ENCODE data around the gene TXNRD2. TPM values are rescaled to one million over a fixed set of nuclear protein-coding genes. Genes with fewer than 3 reads are reported as not detected.
A peak's percentile ranks its signal among the peaks of the same experiment; 100 is the strongest.

The TXNRD2 gene
- total RNA-seq, 3 donors from 2014 or later: 15.4 to 21.6 (median 19.4) TPM

DNA sequence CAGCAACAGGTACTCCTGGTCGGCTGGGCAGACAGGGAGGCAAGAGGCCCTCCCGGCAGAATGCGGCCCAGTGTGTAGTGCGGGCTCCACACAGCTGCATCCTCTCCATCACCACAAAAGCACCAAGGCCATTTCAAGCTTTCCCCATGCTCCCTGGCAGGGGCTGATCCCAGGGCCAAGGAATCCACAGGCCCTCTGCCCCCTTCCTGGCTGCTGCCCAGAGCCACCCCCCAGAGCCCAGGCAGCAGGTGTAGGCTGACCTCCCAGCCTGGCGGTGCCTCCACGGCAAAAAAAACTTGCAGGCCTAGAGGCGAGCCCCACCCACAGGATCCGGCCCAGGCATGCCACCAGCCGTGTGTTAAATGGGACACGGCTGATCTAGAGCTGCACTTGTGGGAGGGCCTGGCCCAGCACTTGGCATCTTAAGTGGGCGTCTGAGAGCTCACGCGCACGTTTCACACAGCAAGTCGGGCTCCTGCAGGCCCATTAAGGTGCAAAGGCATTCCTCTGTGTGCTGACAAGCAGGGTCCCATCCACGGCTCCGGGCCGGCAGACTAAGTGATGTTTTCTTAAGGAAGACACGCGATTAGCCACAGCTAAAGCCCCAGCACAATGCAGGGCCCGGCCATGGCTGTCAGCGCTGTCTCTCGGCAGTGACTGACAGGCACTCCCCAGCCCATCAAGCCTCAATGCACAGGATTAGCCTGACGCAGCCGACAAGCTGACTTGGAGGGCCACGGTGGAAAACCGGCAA is 67.1 kb downstream of the TXNRD2 start:
- DNase-seq (peak; percentile 1), ATAC-seq (peak; percentile 75 to 76)
- Mint-ChIP-seq H3K4me3 (no peak overlapping the region), H3K27me3 (ENCODE audit: low read depth) (no peaks in the 10 kb centered on the region), H3K9me3 (no peaks in the 10 kb centered on the region), H3K4me1 (ENCODE audit: low read depth) (peaks cover 9% of the 10 kb centered on the region), H3K36me3 (ENCODE audit: insufficient read depth) (no peaks in the 10 kb centered on the region)

DNA sequence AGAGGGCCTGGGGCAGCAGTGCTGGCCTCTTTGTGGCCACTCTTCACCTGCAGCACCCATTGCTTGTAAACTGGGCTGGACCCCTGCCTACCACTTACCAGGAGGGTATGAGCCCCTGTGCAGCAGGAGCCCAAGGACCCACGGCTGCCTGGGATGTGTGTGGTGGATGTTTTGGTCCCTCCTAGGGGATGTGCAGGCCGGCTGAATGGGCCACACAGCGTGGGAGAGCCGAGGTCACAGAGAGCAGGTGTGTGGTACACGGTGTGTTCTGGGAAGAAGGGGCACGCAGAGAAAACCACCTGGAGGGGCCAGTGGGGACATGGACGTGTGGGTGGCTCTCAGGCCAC is 67.7 kb downstream of the TXNRD2 start:
- Mint-ChIP-seq H3K4me1 (ENCODE audit: low read depth) (peaks cover 9% of the 10 kb centered on the region), H3K36me3 (ENCODE audit: insufficient read depth) (no peaks in the 10 kb centered on the region), H3K27me3 (ENCODE audit: low read depth) (no peaks in the 10 kb centered on the region), H3K4me3 (no peak overlapping the region), H3K9me3 (no peaks in the 10 kb centered on the region)
- no peak for ATAC-seq
- DNase-seq: peak; percentile 4

GRCh38 chr22:19873138-19873959 is 68.3 kb downstream of the TXNRD2 start:
- Mint-ChIP-seq H3K27me3 (ENCODE audit: low read depth) (no peaks in the 10 kb centered on the region), H3K9me3 (no peaks in the 10 kb centered on the region), H3K4me3 (no peak overlapping the region), H3K36me3 (ENCODE audit: insufficient read depth) (no peaks in the 10 kb centered on the region), H3K4me1 (ENCODE audit: low read depth) (peaks cover 9% of the 10 kb centered on the region)
- DNase-seq (peak; percentile 3), ATAC-seq (no peak)

DNA sequence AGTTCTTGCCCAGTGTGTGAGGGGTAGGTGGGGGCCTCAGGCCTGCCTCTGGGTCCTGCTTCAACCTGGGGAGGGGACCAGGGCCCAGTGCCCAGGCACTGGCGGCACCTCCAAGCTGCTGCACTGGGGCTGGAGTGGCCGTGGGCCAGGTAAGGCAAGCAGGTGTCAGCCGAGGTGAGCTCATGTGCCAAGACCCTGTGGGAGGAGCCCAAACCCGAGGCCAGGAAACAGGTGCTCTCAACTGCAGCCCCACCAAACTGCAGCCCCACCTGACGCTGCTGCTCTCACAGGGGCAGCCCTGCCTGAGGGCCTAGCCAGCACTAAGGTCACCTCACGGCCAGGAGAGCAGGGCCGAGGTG is 68.9 kb downstream of the TXNRD2 start:
- H3K36me3 Mint-ChIP-seq (ENCODE audit: insufficient read depth): no peaks in the 10 kb centered on the region
- no peak overlapping the region for H3K4me3 Mint-ChIP-seq
- peaks cover 9% of the 10 kb centered on the region for H3K4me1 Mint-ChIP-seq (ENCODE audit: low read depth)
- ATAC-seq (no peak), DNase-seq (peak; percentile 4)
- H3K27me3 Mint-ChIP-seq (ENCODE audit: low read depth): no peaks in the 10 kb centered on the region
- H3K9me3 Mint-ChIP-seq: no peaks in the 10 kb centered on the region

DNA sequence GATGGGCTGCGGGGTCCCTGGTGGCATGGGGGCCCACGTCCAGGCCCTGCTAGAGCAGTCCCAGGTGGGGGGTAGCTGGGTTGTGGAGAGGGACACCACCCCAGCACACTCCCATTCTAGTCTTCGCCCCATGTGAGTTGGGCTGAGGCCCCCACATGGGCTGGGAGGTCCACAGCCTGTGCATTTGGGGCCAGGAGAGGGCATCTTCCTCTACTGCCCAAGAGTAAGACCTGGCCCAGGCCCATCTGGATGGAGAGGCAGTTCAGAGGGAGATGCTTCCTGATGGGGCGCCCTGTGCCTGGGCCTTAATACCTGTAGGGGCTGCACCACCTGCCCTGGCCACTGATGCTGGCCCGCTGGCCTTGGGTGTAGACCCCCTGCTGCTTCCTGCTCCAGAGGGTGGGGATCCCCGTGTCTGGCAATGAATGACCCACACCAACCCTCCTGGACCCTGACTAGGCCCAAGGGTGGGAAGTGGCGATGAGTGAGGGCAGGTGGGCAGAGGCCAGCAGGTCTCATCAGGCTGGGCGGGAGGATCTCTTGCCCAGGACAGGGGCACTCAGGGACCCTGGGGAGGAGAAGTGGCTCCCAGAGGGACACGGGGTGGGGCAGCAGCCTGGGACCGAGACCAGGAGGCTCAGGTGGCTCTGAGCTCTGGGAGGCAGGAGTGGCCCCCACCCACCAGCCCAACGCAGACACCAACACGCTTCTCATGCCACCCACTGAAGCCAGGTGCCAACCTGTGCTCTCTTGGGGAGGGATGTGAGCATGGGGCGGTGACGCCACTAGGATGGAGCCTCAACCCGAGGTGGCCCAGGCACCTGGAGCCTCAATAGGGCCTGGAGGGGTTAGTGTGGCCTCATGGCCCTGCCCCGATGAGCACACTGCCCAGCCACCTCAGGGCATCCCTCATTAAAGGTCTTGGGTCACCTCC is 69.5 kb downstream of the TXNRD2 start:
- no peak for ATAC-seq
- no peaks in the 10 kb centered on the region for H3K9me3 Mint-ChIP-seq
- H3K27me3 Mint-ChIP-seq (ENCODE audit: low read depth): no peaks in the 10 kb centered on the region
- peaks cover 9% of the 10 kb centered on the region for H3K4me1 Mint-ChIP-seq (ENCODE audit: low read depth)
- no peaks in the 10 kb centered on the region for H3K36me3 Mint-ChIP-seq (ENCODE audit: insufficient read depth)
- DNase-seq: no peak
- no peak overlapping the region for H3K4me3 Mint-ChIP-seq

GRCh38 chr22:19871023-19871844 is 70.4 kb downstream of the TXNRD2 start:
- peaks cover 9% of the 10 kb centered on the region for H3K4me1 Mint-ChIP-seq (ENCODE audit: low read depth)
- ATAC-seq (no peak), DNase-seq (no peak)
- H3K27me3 Mint-ChIP-seq (ENCODE audit: low read depth): no peaks in the 10 kb centered on the region
- no peak overlapping the region for H3K4me3 Mint-ChIP-seq
- H3K36me3 Mint-ChIP-seq (ENCODE audit: insufficient read depth): no peaks in the 10 kb centered on the region
- H3K9me3 Mint-ChIP-seq: no peaks in the 10 kb centered on the region

DNA sequence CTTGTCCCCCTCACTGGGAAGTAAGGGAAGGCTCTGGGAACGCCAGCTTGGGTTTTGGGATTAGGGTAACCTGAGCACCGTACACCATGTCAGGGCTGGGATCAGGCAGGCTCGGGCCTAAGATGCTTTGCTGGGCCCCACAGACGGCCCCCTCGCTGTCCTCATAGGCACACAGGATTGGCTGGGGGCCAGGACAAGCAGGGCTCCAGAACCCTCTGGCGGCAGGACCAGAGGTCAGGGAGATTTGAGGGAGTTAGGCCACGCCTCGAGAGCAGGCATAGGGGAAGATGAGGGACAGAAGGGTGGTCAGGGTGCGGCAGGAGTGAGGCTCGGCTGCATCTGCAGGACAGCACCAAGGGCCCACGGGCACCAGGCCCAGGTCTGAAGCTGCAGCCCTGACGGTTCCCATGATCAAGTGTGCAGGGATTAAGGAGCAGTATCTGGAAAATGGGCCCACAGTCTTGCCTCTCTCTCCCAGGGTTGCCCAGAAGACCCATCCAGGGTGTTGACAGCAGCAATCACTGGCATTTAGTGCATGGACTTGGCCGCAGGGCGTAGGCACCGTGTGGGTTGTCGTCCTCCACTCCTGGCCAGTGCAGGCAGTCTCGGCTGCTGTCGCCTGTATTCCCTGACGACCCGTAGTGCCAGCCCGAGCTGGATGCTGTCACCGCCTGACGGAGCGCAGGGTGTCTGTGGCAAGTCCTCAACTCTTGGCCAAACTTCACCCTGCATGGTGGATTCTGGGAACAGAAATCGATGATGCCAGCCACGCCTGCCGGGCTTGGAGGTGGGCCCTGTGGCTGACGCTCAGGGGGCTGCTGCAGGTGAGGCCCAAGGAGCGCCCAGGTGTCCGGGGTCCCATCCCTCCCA is 71.2 kb downstream of the TXNRD2 start:
- no peak for DNase-seq

DNA sequence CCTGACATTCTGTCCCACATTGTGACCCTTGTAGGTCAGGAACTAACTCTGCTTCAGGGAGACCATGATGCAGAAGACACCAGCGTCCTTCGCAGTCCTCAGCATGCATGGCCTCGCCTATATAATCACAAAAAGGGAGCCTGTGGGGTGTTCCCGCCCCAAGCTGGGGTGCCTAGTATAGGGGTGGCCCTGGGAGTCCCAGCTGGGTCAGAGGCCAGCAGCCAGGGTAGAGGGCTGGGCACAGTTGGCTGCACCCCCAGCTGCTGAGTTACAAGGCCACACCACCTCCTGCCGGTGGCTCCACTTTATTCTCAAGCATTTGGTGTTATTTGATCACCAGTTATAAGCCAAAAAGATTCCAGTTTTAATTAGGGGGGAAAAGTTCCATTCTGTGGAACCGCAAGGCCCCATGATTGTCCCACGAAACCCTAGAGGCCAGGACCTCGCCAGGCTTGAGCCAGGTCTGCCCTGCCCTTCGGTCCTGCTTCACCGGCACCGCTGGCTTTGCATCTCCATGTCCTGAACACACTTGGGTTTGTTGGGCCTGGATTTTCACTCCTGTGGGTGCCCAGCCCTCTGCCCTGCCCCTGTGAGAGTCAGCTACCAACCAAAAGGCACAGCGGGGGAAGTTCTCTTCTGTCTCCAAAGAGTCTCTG is 72.0 kb downstream of the TXNRD2 start:
- Mint-ChIP-seq H3K36me3 (ENCODE audit: insufficient read depth) (no peaks in the 10 kb centered on the region), H3K9me3 (no peaks in the 10 kb centered on the region), H3K4me1 (ENCODE audit: low read depth) (peaks cover 6% of the 10 kb centered on the region), H3K4me3 (no peak overlapping the region), H3K27me3 (ENCODE audit: low read depth) (no peaks in the 10 kb centered on the region)
- ATAC-seq (no peak), DNase-seq (peak; percentile 1)

More for the DNA sequence above, 71.2 kb downstream of the TXNRD2 start:
- H3K4me3 Mint-ChIP-seq: no peak overlapping the region
- ATAC-seq: no peak
- H3K9me3 Mint-ChIP-seq: no peaks in the 10 kb centered on the region
- H3K27me3 Mint-ChIP-seq (ENCODE audit: low read depth): no peaks in the 10 kb centered on the region
- H3K4me1 Mint-ChIP-seq (ENCODE audit: low read depth): peaks cover 9% of the 10 kb centered on the region
- H3K36me3 Mint-ChIP-seq (ENCODE audit: insufficient read depth): no peaks in the 10 kb centered on the region

DNA sequence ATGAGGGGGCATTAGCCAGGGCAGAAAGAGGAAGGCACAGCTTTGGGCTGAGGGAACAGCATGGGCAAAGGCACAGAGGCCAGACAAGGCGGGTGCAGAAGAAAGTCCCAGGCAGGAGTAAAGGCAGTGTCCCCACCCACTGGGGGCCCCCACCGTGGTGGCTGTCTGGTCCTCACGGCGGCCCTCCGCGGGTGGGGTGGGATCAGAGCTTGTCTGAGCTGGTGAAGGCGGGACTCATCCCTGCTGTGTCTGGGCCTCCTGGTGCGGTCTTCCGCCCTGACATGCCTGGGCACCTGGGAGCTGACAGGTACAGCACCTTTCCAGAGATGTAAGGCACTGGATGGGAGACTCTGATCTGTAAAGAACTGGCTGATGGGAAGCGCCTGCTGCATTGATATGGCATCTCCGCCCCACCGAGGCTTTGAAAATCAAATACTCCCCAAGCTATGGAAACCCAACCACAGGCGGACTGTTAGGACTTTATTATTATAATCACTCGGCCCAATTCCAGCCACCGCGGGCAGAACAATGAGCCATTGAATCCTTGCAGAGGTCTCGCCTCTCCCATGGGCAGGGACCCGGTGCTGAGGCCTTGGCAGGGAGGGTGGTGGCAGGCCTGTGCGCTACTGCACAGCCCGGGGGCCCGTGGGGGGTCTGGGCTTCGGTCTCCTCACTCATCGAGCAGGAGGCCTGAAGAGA is 72.7 kb downstream of the TXNRD2 start:
- H3K4me3 Mint-ChIP-seq: no peak overlapping the region
- no peaks in the 10 kb centered on the region for H3K9me3 Mint-ChIP-seq
- peak; percentile 2 for DNase-seq
- peaks cover under 1% of the 10 kb centered on the region for H3K4me1 Mint-ChIP-seq (ENCODE audit: low read depth)
- H3K27me3 Mint-ChIP-seq (ENCODE audit: low read depth): no peaks in the 10 kb centered on the region
- H3K36me3 Mint-ChIP-seq (ENCODE audit: insufficient read depth): no peaks in the 10 kb centered on the region
- no peak for ATAC-seq

DNA sequence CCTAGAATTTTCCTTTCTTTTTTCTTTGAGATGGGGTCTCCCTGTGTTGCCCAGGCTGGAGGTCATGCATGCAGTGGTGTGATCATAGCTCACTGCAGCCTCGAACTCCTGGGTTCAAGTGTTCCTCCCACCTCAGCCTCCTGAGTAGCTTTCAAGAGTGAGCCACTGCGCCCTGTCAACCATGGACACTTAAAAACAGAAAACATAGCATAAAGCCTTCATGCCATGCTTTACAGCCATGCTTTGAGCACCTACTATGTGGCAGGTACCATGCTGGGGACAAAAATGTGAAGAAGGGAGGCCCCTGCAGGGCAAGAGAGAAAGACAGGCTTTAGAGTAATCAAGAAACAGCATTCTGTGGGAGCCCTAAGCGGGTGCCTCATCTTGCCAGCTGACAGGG is 73.3 kb downstream of the TXNRD2 start:
- Mint-ChIP-seq H3K36me3 (ENCODE audit: insufficient read depth) (no peaks in the 10 kb centered on the region), H3K4me3 (no peak overlapping the region), H3K9me3 (no peaks in the 10 kb centered on the region), H3K4me1 (ENCODE audit: low read depth) (no peaks in the 10 kb centered on the region), H3K27me3 (ENCODE audit: low read depth) (no peaks in the 10 kb centered on the region)
- no peak for ATAC-seq
- DNase-seq: no peak

DNA sequence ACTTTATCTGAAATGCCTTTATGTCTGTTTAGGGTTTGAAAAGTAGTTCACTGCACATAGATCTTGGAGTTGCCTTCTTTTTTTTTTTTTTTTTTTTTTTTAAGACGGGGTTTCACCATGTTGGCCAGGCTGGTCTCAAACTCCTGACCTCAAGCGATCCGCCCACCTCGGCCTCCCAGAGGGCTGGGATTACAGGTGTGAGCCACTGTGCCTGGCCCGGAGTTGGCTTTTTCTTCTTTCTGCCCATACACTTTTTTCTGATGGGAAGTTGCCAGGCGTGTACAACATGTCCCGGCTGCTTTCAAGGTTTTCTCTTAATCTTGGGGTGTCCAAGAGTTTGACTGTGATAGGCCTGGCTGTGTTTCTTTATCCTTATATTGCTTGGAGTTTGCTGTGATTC is 74.0 kb downstream of the TXNRD2 start:
- Mint-ChIP-seq H3K4me3 (no peak overlapping the region), H3K27me3 (ENCODE audit: low read depth) (no peaks in the 10 kb centered on the region)
- DNase-seq: no peak

GRCh38 chr22:19866665-19867009 is 75.0 kb downstream of the TXNRD2 start:
- DNase-seq (no peak), ATAC-seq (no peak)
- H3K4me3 Mint-ChIP-seq: no peak overlapping the region
- no peaks in the 10 kb centered on the region for H3K9me3 Mint-ChIP-seq
- no peaks in the 10 kb centered on the region for H3K36me3 Mint-ChIP-seq (ENCODE audit: insufficient read depth)
- no peaks in the 10 kb centered on the region for H3K4me1 Mint-ChIP-seq (ENCODE audit: low read depth)
- no peaks in the 10 kb centered on the region for H3K27me3 Mint-ChIP-seq (ENCODE audit: low read depth)

More for the DNA sequence above, 74.0 kb downstream of the TXNRD2 start:
- no peaks in the 10 kb centered on the region for H3K9me3 Mint-ChIP-seq
- no peaks in the 10 kb centered on the region for H3K36me3 Mint-ChIP-seq (ENCODE audit: insufficient read depth)
- H3K4me1 Mint-ChIP-seq (ENCODE audit: low read depth): no peaks in the 10 kb centered on the region
- no peak for ATAC-seq
